D721Med (cell line): ENCODE measurements around the gene CAMK1D.

Experiments
- DNase-seq: peaks from one replicate; pipeline ENCODE4 v3.0.0; 2011; ENCODE audit warnings: low spot score; ENCODE audit not compliant: insufficient read length
- FAIRE-seq: peaks from 2 replicates; lab custom pipeline; 2011; peaks lifted over from hg19 to GRCh38; lab: Jason Lieb, UNC
- TF ChIP-seq, protein P1 (sequence below): IDR thresholded peaks from 2 replicates; pipeline ENCODE4 v1.5.1; 2012; ENCODE audit warnings: mild to moderate bottlenecking, control low read depth; ENCODE audit not compliant: insufficient read depth; ENCODE audit errors: missing control alignments

Gene CAMK1D

DNA sequence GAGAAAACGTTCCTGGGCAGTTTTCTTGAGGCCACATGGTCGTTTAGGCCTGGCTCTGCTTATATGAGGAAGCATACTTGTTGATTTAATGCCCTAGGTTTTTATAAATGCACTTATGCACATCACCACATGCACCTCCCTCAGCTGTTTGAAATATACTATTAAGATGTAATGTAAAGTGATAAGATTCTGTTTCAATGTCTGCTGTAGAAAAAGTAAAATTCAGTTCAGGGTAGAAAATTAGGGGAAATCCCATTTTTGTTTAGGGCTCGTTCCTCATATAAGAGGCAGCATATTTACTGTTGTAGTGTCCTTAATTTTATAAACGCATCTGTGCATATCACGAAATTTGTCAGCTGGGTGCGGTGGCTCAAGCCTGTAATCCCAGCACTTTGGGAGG is 7.8 kb upstream of the CAMK1D start:
- FAIRE-seq (no peak), DNase-seq (no peak)
- TF ChIP-seq, protein P1, sequence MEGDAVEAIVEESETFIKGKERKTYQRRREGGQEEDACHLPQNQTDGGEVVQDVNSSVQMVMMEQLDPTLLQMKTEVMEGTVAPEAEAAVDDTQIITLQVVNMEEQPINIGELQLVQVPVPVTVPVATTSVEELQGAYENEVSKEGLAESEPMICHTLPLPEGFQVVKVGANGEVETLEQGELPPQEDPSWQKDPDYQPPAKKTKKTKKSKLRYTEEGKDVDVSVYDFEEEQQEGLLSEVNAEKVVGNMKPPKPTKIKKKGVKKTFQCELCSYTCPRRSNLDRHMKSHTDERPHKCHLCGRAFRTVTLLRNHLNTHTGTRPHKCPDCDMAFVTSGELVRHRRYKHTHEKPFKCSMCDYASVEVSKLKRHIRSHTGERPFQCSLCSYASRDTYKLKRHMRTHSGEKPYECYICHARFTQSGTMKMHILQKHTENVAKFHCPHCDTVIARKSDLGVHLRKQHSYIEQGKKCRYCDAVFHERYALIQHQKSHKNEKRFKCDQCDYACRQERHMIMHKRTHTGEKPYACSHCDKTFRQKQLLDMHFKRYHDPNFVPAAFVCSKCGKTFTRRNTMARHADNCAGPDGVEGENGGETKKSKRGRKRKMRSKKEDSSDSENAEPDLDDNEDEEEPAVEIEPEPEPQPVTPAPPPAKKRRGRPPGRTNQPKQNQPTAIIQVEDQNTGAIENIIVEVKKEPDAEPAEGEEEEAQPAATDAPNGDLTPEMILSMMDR = no peak

DNA sequence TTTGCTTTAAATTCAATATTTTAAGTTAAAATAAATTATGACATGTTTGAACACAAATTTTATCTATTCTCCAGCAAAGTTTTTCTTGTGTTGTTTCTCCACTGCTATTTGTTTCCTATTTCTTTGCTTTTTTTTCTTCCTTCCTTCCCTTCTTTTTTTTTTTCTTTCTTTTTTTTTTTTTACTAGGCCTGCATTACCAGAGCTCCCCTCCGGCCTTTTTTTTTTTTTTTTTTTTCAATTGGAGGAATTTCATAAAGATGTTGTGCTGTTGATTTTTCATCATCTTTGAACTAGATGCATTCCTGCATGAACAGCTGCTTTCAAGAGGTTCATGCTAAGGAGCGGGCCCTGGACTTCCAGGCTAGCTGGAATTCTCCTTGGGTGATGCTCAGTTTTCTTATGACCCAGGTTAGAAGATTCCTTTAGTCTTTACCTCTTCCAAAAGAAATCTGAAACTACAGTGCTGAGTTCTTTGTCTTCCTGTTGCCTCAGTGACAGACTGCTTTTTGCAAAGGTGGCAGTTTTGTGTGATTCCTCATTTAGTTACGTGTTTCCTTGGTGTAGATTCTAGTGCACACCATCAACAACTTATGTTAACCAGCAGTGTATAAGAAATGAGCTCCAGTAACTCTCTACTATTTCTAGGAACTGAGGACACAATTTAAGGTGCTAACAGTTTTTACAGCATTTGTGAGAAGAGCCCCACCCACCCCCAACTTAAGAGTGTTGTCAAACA is 4.8 kb upstream of the CAMK1D start:
- FAIRE-seq (no peak), DNase-seq (no peak)
- TF ChIP-seq, protein P1 = no peak

DNA sequence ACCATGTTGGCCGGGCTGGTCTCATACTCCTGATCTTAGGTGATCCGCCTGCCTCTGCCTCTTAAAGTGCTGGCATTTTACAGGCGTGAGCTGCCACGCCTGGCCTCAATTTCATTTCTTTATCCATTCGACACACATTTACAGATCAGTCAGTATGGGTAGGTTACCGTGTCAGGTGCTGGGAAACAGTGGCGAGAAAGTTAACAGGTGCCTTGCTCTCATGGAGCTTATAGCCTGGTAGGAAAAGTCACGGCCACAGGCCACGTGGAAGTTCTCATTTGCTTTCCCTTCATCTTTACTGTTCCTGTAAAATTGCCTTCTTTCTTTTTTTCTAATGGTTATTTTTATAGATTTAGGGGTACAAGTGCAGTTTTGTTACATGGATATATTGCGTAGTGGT is 2.6 kb upstream of the CAMK1D start:
- DNase-seq (no peak), FAIRE-seq (no peak)
- TF ChIP-seq, protein P1 = no peak

DNA sequence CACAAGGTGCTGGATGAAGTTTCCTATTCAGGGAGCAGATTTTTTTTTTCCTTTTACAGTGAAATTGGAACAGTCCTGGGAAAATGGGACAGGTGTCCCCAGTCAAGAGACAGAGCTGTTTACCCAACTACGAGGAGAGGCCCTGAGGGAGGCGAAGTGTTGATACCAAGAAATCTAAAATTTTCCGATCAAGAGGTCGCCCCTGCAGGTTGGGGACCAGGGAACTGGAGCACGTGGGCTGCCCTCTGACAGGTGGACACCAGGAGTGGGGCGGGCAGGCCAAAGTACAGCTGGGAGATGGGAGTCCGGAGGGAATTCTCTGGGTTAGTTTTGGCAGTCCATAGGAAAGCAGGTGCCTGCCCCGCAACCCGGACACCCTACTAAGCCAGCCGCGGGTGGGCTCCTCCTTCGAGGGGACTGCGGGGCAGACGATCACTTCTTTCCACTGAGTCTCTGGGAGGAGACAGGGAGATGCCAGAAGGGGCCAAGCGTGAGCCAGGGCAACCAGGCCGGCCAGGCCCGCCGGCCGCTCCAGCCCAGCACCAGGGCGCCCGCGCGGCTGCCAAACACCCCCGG is 965 bp upstream of the CAMK1D start:
- TF ChIP-seq, protein P1 = no peak
- FAIRE-seq = no peak
- no peak for DNase-seq

DNA sequence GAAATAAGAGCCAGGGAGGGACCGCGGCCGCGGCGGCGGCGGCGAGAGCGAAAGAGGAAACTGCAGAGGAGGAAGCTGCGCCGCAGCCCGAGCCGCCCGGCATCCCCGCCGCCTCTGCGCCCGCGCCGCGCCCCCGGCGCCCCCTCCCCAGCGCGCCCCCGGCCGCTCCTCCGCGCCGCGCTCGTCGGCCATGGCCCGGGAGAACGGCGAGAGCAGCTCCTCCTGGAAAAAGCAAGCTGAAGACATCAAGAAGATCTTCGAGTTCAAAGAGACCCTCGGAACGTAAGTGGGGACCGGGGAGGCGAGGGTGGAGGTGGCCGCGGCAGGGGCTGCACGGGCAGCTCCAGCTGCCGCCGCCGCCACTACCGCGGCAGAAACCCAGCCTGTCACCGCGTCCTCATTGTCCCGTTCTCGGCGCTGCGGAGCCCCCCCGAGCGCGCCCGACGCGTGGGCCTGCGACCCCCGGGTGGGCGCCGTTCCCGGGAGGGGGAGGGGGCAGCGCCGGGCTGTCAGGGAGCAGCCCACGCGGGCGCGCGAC is 351 bp downstream of the CAMK1D start:
- DNase-seq (no peak), FAIRE-seq (no peak)
- TF ChIP-seq, protein P1 = no peak

DNA sequence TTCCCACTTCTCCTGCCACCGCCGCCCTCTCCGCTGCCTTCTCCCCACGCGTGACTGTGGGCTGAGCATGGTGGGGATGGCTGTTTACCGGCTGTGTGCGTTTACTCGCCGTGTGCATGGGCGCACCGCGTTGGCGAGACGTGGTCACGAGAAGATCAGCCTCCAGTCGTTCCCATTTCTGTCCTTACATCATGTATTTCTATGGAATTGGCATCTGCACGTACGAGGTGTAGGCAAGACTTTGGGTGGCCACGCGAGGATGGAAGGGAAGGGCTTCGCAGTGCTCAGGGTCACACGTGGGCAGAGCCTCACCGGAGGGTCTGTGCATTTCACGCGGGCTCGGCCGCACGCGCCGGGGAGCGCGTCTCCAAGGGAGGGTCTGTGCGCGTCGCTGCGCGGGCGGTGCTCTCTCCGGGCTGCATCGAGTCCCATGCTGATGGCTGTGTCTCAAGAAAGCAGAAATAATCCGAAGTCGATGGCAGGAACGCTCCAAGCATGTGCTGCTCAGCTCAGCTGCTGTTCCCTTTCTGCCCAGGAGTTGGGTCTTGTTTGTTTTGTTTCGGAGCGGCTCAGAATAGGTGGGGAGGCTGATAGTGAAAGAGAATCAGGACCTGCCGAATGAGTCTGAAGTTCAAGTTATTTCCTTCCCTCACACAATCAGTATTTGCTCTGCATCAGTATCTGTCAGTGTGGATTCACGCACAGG is 973 bp downstream of the CAMK1D start:
- TF ChIP-seq, protein P1 = no peak
- FAIRE-seq (no peak), DNase-seq (no peak)
